Loucy (cell line): ENCODE results near the gene TUT4.

ENCODE experiments used
- EZH2phosphoT487 ChIP-seq: fragments of 200-600 bp; IDR thresholded peaks from 2 replicates; pipeline ENCODE4 v1.6.1; 2018; ENCODE audit warnings: antibody characterized with exemption, mild to moderate bottlenecking, moderate library complexity, borderline replicate concordance
- TF ChIP-seq, protein P1 (sequence below): fragments of 200-600 bp; sonication (generic); conservative IDR thresholded peaks from 2 replicates; pipeline ENCODE4 v1.5.1; 2014; ENCODE audit warnings: mild to moderate bottlenecking, antibody characterized with exemption, low read length

DNA sequence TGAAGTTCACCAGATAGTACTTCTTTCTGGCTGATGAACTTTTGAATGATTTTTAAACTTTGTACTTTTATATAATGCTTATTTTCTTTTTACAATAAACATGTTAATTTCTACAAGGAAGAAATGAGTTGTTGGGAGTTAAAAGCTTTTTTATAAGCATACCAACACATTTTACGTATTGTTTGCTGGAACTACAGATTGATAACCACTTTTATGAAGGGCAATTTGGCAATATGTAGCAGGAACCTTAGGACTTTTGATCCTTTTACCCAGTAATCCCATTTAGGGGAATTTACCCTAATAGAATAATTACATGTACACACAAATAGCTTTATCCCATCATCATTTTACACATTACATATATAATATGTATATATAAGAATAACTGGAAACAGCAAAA lies 132.2 kb downstream of the TUT4 start:
- TF ChIP-seq, protein P1, sequence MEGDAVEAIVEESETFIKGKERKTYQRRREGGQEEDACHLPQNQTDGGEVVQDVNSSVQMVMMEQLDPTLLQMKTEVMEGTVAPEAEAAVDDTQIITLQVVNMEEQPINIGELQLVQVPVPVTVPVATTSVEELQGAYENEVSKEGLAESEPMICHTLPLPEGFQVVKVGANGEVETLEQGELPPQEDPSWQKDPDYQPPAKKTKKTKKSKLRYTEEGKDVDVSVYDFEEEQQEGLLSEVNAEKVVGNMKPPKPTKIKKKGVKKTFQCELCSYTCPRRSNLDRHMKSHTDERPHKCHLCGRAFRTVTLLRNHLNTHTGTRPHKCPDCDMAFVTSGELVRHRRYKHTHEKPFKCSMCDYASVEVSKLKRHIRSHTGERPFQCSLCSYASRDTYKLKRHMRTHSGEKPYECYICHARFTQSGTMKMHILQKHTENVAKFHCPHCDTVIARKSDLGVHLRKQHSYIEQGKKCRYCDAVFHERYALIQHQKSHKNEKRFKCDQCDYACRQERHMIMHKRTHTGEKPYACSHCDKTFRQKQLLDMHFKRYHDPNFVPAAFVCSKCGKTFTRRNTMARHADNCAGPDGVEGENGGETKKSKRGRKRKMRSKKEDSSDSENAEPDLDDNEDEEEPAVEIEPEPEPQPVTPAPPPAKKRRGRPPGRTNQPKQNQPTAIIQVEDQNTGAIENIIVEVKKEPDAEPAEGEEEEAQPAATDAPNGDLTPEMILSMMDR = no peak
- no peak for TF ChIP-seq EZH2phosphoT487
